Amniotic stem cell (primary cell): ENCODE results near the gene EFEMP2.
A peak's percentile ranks its signal among the peaks of the same experiment; 100 is the strongest.
"Not testable (repeated sequence)": the region's sequence is repeated elsewhere in the genome, so short reads cannot be mapped to it uniquely, and the experiment has no call there.

Source experiments
- DNase-seq: peaks from one replicate; lab custom pipeline; 2025; lab: John Stamatoyannopoulos, UW

The EFEMP2 gene

DNA sequence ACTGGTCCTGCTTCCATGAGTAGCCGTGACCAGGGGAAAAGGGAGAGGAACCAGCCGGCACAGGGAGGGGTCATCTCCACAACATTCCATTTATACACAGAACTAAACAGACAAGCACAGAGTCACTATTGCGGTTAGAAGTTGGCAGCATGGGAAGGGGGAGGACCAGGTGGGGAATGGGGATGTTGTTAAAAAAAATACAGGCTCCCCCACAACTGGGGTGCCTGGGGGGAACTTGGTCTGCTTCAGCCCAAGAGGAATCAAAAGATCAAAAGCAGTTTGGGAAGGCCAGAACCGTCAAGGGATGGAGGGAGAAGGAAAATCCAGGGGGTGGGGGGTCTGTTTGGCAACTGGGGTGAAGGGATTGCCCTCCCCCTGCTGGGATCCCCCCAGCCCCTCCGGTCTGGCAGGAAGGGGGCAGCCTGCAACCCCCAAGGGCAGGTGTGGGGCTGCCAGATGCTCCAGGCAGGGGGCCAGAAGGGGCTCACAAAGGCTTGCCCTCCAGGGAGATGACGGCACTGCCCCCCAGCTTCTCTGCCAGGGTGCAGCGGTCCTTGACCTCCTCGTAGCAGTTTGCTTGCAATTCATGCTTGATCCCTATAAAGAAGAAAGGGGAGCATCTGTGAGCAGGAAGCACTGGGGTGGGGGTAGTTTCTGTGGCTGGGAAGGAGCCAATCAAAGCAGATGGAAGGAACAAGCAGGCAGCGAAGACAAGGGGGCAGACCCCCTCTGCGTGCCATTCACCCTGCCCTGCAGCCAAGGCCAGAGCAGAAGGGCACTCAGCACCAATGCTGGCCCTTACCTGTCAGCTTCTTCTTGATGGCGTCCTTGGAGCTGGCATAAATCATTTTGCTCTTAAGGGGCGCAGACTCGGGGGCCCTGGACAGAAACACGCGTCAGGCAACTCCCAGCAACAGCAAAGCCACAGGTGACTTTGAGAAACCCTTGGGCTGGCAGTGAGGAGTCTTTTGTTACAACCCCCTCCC, 17.5 kb downstream of the EFEMP2 start:
- DNase-seq: no peak

DNA sequence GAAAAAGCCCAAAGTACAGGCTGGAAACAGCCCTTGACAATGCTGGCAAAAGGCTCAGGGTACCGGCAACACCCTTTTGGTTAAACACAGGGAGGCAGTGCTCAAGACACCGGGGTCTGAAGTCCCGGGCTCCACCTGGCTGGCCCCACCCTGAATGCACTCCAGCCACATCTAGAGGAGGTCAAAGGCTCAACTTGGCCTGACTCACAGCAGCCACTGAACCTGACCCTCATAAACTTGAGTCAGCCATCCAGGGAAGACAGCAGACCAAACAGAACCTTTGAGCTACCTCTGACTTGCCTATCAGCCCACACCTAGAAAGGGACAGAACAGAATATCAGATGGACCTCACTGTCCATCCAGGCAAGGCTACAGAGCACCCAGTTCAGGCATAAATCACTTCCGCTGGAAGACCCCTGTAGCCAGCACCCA, 18.4 kb downstream of the EFEMP2 start:
- DNase-seq: no peak

DNA sequence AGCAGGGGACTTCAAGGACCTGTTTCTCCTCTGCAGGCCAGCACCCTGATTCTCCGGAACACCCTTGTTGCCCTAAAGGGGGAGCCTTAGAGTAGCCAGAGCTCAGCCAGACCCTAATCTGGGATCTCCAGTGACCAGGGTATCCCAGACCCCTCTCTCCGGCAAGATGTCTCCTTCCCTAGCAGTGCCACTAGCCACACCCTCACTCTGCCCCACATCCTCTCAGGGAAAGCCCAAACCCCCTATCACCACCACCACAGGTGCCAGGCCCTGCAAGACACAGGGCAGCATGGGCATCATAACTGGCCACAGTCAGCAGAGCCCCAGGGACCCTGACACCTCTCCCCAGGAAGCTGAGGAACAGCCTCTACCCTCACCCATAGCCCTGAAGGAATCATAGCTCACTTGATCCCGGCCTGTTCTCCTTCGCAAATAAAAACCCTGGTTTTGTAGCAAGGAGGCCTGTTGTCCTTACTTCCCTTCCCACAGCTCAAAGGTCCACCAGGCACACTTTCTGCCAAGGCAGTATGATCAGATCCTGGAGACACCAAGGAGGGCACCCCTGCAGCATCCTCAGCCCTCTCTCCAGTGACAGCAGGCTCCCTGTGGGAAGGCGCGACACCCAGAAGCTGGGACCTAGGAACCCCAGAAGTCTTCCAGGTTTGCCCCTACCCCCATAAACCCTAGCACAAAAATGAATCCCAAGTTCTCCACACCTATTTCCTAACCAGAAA, 19.2 kb downstream of the EFEMP2 start:
- DNase-seq: no peak

DNA sequence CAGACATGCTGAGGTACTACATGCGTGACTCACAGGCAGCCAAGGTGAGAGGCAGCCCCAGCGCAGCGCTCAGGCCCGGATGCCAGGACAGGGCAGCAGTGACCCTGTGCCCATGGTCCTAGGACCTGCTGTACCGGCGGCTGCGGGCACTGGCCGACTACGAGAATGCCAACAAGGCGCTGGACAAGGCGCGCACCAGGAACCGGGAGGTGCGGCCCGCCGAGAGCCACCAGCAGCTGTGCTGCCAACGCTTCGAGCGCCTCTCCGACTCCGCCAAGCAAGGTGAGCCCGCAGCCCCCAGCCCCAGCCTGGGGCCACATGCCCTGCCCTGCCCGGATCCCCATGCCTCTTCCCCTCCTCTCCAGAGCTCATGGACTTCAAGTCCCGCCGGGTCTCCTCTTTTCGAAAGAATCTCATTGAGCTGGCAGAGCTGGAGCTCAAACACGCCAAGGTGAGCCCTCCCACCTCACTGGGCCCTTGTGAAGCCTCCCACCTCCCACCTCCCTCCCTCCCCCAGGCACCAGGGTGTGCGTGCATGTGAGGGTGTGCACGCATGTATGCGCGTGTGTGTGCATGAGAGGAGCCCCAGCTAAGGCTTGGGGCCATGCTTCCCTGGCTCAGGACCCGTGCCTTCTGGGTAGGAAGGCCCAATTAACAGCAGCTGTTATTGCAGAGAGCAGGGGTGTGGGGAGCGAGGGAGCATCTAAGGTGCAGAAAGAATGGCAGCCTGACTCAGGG, 19.9 kb downstream of the EFEMP2 start:
- DNase-seq: no peak

DNA sequence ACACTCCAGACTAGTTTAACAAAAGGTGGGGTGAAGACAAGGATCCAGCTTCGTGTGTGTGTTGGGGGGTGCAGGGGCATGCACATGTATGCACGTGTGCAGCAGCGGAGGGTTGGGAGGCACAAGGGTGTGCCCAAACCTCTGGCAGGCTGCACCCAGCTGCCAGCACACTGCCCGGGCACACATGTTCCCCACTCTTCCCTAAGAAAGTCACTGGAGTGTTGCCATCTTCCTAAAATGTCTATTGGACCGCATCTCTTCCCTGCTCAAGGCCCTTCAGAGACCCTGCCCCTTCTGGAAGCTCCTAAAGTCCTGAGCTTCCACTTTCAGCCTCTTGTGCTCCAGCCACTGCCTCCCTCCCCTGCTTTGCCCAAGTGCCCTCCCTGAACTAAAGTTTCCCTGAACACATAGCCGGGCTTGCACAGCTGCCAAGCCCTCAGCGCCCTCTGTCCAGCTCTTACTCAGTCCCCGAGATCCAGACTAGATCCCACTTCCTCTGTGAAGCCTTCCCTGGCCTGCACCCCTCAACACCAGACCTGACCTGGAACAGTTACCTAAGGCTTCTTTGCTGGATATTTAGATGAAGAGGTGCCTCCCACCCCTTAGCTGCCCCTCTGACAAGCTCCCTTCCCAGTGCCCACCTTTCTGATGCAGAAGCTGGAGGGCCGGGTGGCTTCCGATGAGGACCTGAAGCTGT, 20.6 kb downstream of the EFEMP2 start:
- no peak for DNase-seq

DNA sequence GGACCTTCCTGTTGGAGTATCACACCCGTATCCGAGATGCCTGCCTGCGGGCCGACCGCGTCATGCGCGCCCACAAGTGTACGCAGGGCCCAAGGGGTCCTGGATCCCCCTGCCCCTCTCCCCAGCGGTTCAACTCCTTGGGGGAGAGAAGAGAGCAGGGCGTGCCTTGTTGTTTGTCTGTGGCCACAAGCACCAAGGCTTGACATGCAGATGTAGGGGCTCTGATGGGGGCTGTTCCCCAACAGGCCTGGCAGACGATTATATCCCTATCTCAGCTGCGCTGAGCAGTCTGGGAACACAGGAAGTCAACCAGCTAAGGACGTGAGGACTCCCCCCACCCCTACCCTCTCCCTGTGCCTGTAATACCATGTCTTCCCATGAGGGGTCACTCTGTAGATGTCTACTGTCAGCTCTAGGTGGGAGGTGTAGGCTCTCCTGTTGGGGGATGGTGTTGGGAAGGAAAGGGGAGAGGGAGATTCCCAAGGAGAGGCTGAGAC, 21.5 kb downstream of the EFEMP2 start:
- DNase-seq: no peak

DNA sequence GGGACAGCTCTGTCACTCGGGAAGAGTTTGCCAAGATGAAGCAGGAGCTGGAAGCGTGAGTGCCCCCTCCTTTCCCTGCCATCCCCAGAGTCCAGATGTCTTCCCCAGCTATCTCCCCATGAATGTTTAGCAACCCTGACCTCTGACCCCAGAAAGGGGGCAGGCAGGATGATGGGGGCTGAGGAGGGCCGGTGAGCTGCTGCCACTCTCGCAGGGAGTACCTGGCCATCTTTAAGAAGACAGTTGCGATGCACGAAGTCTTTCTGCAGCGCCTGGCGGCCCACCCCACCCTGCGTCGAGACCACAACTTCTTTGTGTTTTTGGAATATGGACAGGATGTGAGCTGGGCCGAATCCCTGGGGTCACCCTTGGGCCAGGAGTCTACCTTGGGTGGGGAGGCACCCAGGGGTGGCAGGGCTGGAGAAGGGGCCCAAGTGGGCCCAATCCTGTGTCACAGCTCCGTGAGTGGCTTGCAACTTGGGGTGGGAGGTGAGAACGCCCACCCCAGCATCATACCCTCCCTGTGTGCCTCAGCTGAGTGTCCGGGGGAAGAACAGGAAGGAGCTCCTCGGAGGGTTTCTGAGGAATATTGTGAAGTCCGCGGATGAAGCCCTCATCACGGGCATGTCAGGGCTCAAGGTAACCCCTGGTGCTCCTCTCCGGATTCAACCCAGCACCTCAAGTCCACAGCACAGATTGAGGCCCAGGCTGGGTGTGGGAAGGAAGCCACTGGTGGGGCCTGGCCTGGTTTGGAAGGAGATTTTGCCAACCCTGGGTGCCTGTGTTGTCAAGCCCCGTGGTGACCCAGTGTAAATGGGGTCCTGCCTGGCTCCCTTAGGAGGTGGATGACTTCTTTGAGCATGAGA, 22.1 kb downstream of the EFEMP2 start:
- no peak for DNase-seq

DNA sequence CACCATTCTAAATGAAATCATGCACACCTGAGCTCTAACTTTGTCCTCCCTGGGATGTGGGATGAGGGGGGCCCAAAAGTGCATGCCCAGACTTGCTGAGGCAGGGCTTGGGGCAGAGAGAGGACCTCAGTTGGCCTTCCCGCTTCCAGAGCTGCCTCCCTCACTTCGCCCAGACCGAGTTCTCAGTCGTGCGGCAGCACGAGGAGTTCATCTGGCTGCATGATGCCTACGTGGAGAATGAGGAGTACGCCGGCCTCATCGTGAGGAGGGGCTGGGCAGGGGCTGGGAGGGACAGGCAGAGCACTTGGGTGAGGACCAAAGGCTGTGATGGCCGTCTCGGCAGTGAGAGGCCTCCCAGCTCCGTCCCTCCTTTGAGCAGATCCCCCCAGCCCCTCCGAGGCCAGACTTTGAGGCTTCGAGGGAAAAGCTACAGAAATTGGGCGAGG, 22.8 kb downstream of the EFEMP2 start:
- no peak for DNase-seq

DNA sequence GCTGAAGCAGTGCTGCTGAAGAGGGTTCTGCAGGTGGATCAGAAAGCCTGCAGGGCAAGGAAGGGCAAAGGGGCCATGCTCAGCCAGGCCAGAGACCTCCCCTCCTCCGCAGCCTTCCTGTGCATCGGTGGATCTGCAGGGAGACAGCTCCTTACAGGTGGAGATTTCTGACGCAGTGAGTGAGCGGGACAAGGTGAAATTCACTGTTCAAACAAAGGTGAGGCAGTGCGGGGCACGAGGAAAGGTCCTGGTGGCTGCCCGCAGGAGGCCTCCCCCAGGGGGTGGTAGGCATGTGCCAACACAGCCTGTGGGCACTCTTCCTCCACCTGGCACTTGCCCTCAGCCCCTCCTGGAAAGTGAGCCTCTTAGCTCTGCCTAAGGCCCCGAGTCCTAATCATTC, 23.2 kb downstream of the EFEMP2 start:
- no peak for DNase-seq

DNA sequence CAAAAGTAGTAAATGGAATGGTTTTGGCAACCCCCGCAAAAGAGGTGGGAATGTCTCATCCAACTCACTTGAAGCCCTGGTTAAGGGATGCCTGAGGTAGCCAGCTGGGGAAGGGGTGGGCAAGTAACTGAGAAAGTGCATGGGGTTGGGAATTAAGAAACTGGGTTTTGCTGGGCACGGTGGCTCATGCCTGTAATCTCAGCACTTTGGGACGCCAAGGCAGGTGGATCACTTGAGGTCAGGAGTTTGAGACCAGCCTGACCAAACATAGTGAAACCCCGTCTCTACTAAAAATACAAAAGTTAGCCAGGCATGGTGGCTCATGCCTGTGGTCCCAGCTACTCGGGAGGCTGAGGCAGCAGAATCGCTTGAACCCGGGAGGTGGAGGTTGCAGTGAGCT, 23.9 kb downstream of the EFEMP2 start:
- DNase-seq: not testable (repeated sequence)

DNA sequence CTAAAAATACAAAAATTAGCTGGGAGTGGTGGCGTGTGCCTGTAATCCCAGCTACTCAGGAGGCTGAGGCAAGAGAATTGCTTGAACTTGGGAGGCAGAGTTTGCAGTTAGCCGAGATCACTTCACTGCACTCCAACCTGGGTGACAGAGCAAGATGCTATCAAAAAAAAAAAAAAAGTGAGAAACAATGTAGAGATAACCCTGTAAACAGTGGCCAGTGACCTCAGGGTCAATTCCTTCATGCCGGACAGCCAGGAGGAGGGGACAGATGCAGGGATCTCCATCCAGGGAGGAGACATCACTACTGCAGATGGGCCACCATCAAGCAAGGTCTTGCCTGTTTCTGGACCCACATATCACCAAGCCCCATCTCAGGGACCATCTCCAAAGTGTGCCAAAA, 24.9 kb downstream of the EFEMP2 start:
- no peak for DNase-seq

DNA sequence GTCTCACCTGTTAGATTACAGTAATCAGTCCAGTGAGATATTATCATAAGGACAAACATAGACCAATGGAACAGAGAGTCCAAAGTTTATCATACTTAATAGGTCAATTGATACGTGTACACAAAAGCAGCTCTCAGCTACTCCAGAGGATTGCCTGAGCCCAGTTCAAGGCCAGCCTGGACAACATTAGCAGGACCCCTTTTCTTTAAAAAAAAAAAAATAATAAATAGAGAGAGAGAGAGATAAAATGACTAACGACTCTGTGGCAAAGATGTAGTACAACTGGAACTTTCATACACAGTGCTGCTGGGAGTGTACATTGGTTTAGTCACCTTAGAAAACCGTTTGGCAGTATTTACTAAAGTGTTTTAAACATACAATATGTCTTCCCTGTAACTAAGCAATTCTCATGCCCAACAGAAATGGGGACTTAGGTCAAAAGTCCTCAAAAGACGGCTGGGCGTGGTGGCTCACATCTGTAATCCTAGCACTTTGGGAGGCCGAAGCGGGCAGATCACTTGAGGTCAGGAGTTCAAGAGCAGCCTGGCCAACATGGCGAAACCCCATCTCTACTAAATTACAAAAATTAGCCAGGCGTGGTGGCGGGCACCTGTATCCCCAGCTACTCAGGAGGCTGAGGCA, 28.2 kb downstream of the EFEMP2 start:
- DNase-seq: no peak

DNA sequence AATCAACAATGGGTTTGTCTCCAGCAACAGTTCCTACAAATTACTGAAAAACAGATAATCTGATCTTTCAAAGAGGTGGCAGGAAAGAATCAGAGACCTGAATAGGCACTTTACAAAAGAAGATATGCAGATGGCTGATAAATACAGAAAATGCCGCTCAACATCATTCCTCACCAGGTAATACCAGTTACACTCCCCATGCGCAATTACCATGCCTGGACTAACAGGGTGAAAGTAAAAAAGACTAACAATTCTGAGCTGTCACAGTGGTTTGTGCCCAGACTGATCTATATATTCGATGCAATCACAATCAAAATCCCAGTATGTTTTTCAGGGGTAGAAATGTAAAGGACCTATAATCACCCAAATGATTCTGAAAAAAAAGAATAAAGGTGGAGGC, 28.8 kb downstream of the EFEMP2 start:
- DNase-seq: no peak

DNA sequence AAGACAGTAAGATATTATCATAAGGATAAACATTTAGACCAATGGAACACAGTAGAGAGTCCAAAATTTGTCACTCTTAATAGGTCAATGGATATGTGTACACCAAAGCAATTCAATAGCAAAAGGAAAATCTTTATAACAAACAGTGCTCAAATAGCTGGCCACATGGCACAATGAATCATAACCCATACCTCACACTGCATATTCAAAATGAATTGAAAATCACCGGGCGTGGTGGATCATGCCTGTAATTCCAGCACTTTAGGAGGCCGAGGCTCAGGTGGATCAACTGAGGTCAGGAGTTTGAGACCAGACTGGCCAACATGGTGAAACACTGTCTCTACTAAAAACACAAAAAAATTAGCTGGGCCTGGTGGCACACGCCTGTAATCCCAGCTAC, 30.5 kb downstream of the EFEMP2 start:
- DNase-seq: no peak

DNA sequence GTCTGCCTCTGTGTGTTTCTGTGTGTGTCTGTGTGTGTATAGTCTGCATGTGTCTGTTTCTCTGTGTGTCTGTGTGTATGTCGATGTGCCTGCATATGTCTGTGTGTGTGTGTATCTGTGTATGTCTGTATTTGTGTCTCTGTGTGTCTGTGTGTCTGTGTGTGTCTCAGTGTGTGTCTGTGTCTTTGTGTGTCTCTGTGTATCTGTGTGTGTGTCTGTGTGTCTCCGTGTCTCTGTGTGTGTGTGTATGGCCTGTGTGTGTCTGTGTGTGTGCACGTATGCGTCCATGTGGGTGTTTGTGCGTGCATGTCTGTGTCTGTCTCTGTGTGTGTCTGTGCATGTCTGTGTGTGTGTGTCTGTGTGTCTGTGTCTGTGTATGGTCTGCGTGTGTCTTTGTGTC, 38.4 kb downstream of the EFEMP2 start:
- no peak for DNase-seq

DNA sequence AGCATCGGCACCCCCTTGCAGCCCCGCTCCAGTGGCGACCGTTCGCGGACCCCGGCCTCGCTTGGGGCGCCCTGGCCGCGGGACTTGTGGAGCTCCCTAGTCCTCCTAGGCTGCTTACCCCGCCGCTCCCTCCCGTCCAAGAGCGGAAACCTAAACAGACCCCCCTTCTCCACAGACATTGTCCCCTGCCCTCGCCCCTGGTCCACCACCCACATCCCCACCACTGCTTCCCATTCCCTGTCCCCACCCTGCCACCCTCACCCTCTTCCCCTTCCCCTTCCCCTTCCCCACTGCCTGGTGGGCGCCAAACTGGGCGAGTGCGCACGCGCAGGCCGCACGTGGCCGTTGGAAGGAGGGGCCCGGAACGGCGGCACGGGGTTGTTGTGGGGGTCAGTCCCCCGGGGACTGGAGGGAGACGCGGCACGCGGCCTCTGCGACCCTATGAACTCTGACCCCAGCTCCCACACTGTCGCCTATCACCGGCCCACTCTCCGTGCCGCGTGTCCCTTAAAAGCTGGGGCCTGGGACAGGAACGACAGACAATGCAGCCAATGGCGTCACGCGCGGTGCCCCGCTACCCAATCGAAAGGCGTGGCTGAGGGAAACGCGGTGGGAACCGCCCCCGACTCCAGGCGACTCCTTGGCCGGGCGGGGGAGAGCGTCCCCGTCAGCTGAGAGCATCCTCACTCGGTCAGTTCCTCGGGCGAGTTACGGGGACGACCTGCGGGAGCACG, 39.1 kb downstream of the EFEMP2 start, which contains the start of gene SNX32:
TSS of gene SNX32 (plus strand) at position 667 of the 734 bp plus-strand sequence. CDS start 103 bp downstream, outside the sequence.
- peak; percentile 82 for DNase-seq

DNA sequence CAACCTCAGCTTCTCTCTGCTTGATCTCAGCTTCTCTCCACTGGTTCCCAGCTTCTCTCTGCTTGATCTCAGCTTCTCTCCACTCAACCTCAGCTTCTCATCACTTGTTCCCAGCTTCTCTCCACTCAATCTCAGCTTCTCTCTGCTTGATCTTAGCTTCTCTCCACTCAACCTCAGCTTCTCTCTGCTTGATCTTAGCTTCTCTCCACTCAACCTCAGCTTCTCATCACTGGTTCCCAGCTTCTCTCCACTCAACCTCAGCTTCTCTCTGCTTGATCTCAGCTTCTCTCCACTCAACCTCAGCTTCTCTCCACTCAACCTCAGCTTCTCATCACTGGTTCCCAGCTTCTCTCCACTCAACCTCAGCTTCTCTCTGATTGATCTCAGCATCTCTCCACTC, 40.4 kb downstream of the EFEMP2 start:
- not testable (repeated sequence) for DNase-seq

DNA sequence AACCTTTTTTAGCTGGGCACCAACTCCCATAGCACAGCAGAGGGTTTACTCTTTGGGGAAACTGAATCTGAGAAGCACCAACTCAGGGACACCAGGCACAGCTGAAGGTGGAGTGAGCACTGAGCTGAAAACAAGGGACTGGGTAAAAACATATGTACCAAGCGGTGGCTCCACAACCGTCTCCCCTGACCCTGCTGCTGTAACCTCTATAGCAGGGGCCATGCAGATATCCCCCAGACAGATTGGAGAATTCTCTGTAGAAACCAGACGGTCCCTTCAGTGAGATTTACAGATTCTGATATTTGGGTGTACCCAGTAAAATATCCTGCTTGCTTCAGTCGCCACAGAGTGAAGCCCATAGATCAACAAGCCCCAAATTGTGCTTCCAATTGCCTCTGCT, 43.1 kb downstream of the EFEMP2 start:
- DNase-seq: no peak
